Activated T-helper 1 cell treated with anti-CD3 and anti-CD28 coated beads, Interleukin-12 subunit alpha, Interleukin-12 subunit beta, Interleukin-2, Interleukin-4 antibody, amounts not matched to agents 30 ng/mL and 10 ng/mL and 1 ng/mL, durations not matched to agents 14 hours and 24 hours and 36 hours (primary cell): ENCODE results near the gene GABARAPL2. TPM values are rescaled to one million over a fixed set of nuclear protein-coding genes. Genes with fewer than 3 reads are reported as not detected.
"Not testable (repeated sequence)": the region's sequence is repeated elsewhere in the genome, so short reads cannot be mapped to it uniquely, and the experiment has no call there.

Experiments used
- DNase-seq: peaks from one replicate; pipeline ENCODE4 v3.0.0; 2021; ENCODE audit warnings: low spot score
- H3K27ac Mint-ChIP-seq: one replicate; pipeline ENCODE4 v1.8.0; 2021; ENCODE audit warnings: mild to moderate bottlenecking, mixed read lengths
- H3K27me3 Mint-ChIP-seq: one replicate; pipeline ENCODE4 v1.8.0; 2022; ENCODE audit warnings: mild to moderate bottlenecking, moderate library complexity, mixed read lengths; ENCODE audit not compliant: insufficient read depth
- H3K36me3 Mint-ChIP-seq: one replicate; pipeline ENCODE4 v1.8.0; 2021; ENCODE audit warnings: low read depth, mixed read lengths
- H3K4me1 Mint-ChIP-seq: one replicate; pipeline ENCODE4 v1.8.0; 2021; ENCODE audit warnings: low read depth, mixed read lengths
- H3K4me3 Mint-ChIP-seq: one replicate; pipeline ENCODE4 v1.8.0; 2021; ENCODE audit warnings: mild to moderate bottlenecking, moderate library complexity, mixed read lengths
- H3K9me3 Mint-ChIP-seq: one replicate; pipeline ENCODE4 v1.8.0; 2021; ENCODE audit warnings: mixed read lengths
- intact Hi-C: fragments of 100-400 bp; cut with micrococcal nuclease; formaldehyde crosslinking; loops from one replicate; pipeline ENCODE4 v1.15.1; 2024
- total RNA-seq: library from RNA; stranded (reverse); gene quantifications from 2 replicates; pipeline ENCODE4 v1.2.3, GENCODE V29; 2022

The GABARAPL2 gene
- total RNA-seq, 1 donor from 2014 or later: 62.7 TPM

DNA sequence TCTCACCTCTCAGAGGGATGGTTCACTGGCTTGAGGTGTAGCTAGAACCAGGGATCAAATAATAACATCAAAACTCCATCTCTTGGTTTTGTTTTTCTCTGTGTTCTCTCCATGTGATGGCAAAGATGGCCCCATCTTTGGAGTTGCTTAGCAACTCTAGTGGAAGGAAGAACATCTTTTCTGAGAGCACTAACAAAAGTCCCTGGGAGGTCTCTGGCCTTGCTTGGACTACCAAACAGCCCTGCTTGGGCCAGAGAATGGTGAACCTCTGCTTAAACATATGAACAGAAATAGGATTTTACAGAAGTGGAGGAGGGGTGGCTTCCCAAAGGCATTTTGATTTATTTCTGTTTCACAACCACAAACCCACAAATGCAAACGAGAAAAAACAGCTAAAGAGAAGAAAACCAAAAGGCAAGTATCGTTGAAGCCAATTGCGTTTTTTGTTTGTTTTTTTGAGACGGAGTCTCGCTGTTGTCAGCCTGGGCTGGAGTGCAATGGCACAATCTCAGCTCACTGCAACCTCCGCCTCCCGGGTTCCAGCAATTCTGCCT, 13.2 kb downstream of the GABARAPL2 start:
- intact Hi-C loops: no loop called here
- no peak for DNase-seq
- Mint-ChIP-seq H3K27me3 (no peaks in the 10 kb centered on the region), H3K27ac (no peak overlapping the region), H3K4me1 (peaks cover 18% of the 10 kb centered on the region), H3K36me3 (peaks cover 25% of the 10 kb centered on the region), H3K9me3 (no peaks in the 10 kb centered on the region), H3K4me3 (no peak overlapping the region)

GRCh38 chr16:75584108-75584507, 17.9 kb downstream of the GABARAPL2 start:
- Mint-ChIP-seq H3K27me3 (no peaks in the 10 kb centered on the region), H3K36me3 (peaks cover 10% of the 10 kb centered on the region), H3K4me1 (peaks cover 7% of the 10 kb centered on the region), H3K27ac (no peak overlapping the region), H3K4me3 (no peak overlapping the region), H3K9me3 (no peaks in the 10 kb centered on the region)
- DNase-seq: no peak
- intact Hi-C loops: no loop called here

DNA sequence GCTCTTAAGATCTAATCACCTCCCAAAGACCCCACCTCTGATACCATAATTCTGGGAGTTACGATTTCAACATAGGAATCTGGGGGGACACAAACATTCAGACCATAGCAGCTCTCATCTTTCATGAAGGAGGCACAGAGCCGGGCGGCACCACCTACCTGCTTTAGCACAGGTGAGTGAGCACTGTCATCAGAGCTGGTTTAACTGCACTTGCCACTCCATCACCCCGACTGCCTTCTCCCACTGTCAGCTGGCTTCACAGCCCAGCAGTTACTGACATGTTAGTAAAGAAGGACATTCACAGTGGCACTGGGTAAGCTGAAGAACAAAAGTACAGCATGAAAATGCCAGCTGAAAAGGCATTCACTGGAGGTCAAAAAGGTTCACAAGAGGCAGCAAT, 22.5 kb downstream of the GABARAPL2 start:
- no peak for DNase-seq
- Mint-ChIP-seq H3K4me3 (no peak overlapping the region), H3K27ac (no peak overlapping the region), H3K36me3 (peaks cover 2% of the 10 kb centered on the region), H3K9me3 (no peaks in the 10 kb centered on the region), H3K27me3 (no peaks in the 10 kb centered on the region), H3K4me1 (peaks cover 9% of the 10 kb centered on the region)
- intact Hi-C loops: no loop called here

GRCh38 chr16:75589306-75589705, 23.1 kb downstream of the GABARAPL2 start:
- H3K4me3 Mint-ChIP-seq: no peak overlapping the region
- H3K27me3 Mint-ChIP-seq: no peaks in the 10 kb centered on the region
- H3K27ac Mint-ChIP-seq: no peak overlapping the region
- peaks cover 14% of the 10 kb centered on the region for H3K4me1 Mint-ChIP-seq
- H3K36me3 Mint-ChIP-seq: peaks cover 3% of the 10 kb centered on the region
- intact Hi-C loops: no loop called here
- DNase-seq: no peak
- H3K9me3 Mint-ChIP-seq: no peaks in the 10 kb centered on the region

DNA sequence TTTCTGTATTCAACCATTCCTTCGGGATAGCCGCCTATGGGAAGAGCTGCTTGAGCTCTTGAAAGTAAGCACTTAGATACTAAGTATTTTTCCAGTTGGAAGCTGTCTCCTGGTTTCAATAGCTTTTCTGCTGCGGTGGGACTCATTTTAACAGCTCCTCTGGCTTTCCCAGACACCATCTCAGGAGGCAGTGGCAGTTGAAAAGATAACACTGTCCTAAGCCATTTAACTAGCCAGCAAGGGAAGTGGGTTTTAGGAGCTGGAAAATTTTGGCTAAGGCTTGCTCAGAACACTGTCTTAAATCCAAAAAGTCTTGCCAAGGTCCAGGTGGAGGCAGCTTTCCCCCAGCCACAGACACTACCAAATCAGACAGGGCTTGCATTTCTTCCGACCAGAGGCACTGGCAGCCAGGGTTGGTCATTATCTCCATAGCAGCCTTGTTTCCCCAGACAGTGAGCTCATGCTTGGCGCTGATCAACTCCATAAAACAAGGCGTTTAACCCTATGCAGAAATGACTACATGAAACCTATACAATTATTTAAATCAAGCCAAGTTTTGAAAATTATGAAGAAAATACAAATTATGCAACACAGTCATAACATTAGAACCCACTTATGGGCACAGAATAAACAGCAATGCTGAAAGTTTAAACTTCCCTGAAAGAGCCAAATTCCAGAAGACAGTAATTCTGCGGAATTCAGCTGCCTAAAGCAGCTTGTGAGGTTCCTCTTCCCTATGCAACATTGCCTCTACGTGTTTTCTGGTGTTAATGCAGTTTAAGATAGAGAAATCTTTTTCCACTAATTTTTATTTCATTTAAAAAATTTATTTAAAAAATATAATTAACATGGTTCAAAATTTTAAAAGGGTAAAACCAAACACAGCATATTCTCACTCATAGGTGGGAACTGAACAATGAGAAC, 25.0 kb downstream of the GABARAPL2 start:
- H3K36me3 Mint-ChIP-seq: peaks cover 9% of the 10 kb centered on the region

GRCh38 chr16:75591927-75592326, 25.7 kb downstream of the GABARAPL2 start:
- not testable (repeated sequence) for H3K9me3 Mint-ChIP-seq
- H3K4me1 Mint-ChIP-seq: peaks cover 22% of the 10 kb centered on the region

More for the DNA sequence above, 25.0 kb downstream of the GABARAPL2 start:
- H3K4me1 Mint-ChIP-seq: peaks cover 22% of the 10 kb centered on the region
- no peak overlapping the region for H3K4me3 Mint-ChIP-seq
- DNase-seq: no peak
- no peaks in the 10 kb centered on the region for H3K27me3 Mint-ChIP-seq
- H3K27ac Mint-ChIP-seq: no peak overlapping the region
- intact Hi-C loops: no loop called here
- H3K9me3 Mint-ChIP-seq: no peaks in the 10 kb centered on the region

DNA sequence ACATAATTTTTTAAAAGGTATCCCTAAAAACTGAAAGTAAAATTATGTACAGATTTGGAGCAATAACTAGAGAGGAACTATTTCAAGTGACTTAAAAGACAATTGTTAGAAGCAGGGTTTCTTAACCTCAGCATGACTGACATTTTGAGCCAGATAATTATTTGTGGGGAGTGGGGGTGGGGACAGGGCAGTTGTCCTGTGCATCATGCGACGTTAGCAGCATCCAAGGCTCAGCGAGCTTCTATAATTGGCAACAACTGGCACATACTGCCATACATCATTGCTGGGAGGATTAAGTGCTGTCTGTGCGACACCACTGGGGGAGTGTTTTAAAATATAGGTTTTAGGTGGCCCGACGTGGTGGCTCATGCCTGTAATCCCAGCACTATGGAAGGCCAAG, 27.1 kb downstream of the GABARAPL2 start:
- intact Hi-C loops: no loop called here
- peaks cover 5% of the 10 kb centered on the region for H3K9me3 Mint-ChIP-seq
- no peak for DNase-seq
- H3K36me3 Mint-ChIP-seq: peaks cover 21% of the 10 kb centered on the region
- H3K4me3 Mint-ChIP-seq: no peak overlapping the region
- peaks cover 22% of the 10 kb centered on the region for H3K4me1 Mint-ChIP-seq
- no peak overlapping the region for H3K27ac Mint-ChIP-seq
- no peaks in the 10 kb centered on the region for H3K27me3 Mint-ChIP-seq

More at GRCh38 chr16:75591927-75592326, 25.7 kb downstream of the GABARAPL2 start:
- DNase-seq, H3K4me3 Mint-ChIP-seq, H3K27me3 Mint-ChIP-seq, intact Hi-C loops, H3K27ac Mint-ChIP-seq: not testable (repeated sequence)
- H3K36me3 Mint-ChIP-seq: peaks cover 11% of the 10 kb centered on the region

DNA sequence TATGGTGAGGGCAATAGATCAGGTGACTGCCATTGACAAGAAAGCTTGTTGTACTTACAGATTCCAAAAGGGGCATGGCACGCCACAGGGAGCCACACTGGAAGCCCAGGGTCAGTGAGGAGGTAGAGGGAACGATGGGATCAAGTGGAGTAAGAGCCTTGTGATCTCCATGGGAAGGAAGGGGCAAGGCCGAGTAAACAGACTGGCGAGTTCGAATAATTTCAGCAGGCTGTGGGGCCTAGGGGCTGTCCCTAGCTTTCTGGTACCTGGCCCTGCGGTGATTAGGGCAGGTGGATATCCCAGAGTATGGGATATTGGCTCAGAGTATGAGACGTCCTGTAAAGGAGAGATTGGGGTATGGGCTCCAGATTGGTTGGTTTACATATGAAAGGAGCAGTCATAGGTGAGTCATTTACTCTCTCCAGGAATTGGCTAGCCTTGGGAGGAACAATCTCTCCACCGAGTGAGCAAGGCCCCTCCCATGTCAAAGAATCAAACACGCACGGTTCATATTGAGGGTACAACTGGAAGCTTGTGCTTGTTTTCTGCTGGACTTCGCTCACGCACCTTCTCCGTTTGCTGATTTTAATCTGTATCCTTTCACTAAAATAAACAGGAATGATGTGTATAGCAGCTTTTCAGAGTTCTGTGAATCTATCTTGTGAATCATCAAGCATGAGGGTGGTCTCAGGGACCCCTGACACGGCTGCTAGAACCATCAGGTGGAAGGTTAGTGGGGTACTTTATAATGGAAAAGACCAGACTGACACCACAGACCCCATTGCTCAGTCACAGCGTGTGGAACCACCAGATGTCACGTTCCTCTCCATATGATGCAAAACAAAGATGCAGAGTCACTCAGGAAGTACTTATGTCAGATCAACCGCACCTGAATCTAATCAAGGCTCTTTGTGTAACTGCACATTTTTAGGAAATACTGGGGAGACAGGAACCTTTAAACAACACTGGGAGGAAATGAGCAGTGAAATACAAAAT, 27.9 kb downstream of the GABARAPL2 start:
- Mint-ChIP-seq H3K36me3 (peaks cover 20% of the 10 kb centered on the region), H3K27ac (peak overlapping the region; percentile 45), H3K9me3 (peaks cover 5% of the 10 kb centered on the region), H3K4me3 (no peak overlapping the region), H3K4me1 (peaks cover 22% of the 10 kb centered on the region), H3K27me3 (no peaks in the 10 kb centered on the region)
- no peak for DNase-seq
- intact Hi-C loops: no loop called here

- Mint-ChIP-seq H3K36me3 (peaks cover 52% of the 10 kb centered on the region), H3K4me1 (peaks cover 7% of the 10 kb centered on the region), H3K27ac (no peak overlapping the region), H3K27me3 (no peaks in the 10 kb centered on the region), H3K9me3 (peaks cover 16% of the 10 kb centered on the region), H3K4me3 (no peak overlapping the region)
- DNase-seq: no peak
- intact Hi-C loops: no loop called here
These were observed 33.5 kb downstream of the GABARAPL2 start for GRCh38 chr16:75599452-75600277.

DNA sequence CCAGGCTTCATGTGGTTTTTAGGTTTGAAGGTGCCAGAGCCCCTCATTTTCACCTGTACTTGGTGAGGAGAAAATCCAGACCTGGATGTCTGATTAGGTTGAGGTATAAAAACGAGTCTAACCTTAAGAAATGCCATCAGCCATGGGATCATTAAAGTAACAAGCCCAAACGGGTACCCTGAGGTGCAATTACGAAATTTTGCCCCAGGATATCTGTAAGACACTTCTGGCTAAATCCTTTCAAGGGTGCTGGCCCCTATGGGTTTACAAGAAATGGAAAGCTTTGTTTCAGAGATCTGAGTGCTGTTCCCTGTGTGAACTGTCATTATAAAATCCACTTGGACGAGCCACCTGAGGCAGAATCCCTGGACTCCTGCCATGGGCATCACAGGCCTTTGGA, 37.1 kb downstream of the GABARAPL2 start:
- peaks cover 10% of the 10 kb centered on the region for H3K9me3 Mint-ChIP-seq
- peaks cover 44% of the 10 kb centered on the region for H3K36me3 Mint-ChIP-seq
- intact Hi-C loops: no loop called here
- no peaks in the 10 kb centered on the region for H3K4me1 Mint-ChIP-seq
- no peaks in the 10 kb centered on the region for H3K27me3 Mint-ChIP-seq
- no peak for DNase-seq
- no peak overlapping the region for H3K4me3 Mint-ChIP-seq
- no peak overlapping the region for H3K27ac Mint-ChIP-seq

DNA sequence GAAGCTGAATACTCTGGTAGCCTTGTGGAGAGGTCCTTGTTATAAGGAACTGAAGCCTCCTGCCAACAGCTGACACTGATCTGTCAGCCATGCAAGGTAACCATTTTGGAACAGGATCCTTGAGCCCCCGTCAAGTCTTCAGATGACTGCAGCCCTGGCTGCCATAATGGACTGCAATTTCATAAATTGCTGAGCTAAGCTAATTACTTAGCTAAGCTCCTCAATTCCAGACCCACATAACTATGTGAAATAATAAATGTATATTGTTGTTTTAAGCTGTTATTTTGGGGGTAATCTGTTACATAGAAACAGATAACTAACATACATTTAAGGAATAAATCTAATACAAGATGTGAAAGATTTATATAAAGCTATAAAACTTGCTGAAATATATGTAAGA, 40.3 kb downstream of the GABARAPL2 start:
- Mint-ChIP-seq H3K27me3 (no peaks in the 10 kb centered on the region), H3K4me1 (no peaks in the 10 kb centered on the region), H3K27ac (no peak overlapping the region), H3K4me3 (no peak overlapping the region), H3K9me3 (peaks cover 10% of the 10 kb centered on the region), H3K36me3 (peaks cover 31% of the 10 kb centered on the region)
- intact Hi-C loops: no loop called here
- DNase-seq: no peak
